ENCODE results near the gene NR2F1.

NR2F1 gene

DNA sequence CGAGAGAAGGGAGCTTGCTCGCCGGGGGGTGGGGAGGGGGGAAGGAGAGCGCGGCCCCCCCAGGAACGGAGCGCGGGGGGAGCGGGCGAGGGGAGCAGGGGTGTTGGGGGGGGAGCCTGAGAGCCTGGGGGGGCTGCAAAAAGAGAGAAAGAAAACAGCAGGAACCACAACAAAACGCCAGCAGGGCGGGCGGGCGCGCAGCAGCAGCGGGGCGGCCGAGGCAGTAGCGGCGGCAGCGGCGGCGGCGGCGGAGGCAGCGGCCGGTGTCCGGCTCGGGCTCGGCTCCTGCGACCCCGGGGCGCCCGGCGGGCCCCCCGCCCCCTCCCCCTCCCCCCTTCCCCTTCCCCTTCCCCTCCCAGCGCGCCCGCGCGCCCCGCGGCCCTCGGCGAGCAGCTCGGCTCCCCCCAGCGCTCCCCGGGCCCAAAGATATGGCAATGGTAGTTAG is 1.6 kb downstream of the NR2F1 start:
- H3K27ac ChIP-seq: no peak overlapping the region
- peak overlapping the region in 1 of 2 experiments; percentile 38 for H3K4me3 ChIP-seq (ENCODE audit: low read depth in 1 of 2, low read length in 1 of 2)
- no peaks in the 10 kb centered on the region for H3K36me3 ChIP-seq
- peaks cover 100% of the 10 kb centered on the region for H3K27me3 ChIP-seq
- no peaks in the 10 kb centered on the region for H3K9me3 ChIP-seq
- TF ChIP-seq, protein P1, sequence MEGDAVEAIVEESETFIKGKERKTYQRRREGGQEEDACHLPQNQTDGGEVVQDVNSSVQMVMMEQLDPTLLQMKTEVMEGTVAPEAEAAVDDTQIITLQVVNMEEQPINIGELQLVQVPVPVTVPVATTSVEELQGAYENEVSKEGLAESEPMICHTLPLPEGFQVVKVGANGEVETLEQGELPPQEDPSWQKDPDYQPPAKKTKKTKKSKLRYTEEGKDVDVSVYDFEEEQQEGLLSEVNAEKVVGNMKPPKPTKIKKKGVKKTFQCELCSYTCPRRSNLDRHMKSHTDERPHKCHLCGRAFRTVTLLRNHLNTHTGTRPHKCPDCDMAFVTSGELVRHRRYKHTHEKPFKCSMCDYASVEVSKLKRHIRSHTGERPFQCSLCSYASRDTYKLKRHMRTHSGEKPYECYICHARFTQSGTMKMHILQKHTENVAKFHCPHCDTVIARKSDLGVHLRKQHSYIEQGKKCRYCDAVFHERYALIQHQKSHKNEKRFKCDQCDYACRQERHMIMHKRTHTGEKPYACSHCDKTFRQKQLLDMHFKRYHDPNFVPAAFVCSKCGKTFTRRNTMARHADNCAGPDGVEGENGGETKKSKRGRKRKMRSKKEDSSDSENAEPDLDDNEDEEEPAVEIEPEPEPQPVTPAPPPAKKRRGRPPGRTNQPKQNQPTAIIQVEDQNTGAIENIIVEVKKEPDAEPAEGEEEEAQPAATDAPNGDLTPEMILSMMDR (IDR thresholded peaks at IDR 0.05): no peak
- H3K4me1 ChIP-seq (ENCODE audit: control insufficient read depth in 1 of 2, insufficient read depth in 1 of 2, low read depth in 1 of 2, low read length in 1 of 2): peaks cover 31 to 46% of the 10 kb centered on the region in 2 experiments

DNA sequence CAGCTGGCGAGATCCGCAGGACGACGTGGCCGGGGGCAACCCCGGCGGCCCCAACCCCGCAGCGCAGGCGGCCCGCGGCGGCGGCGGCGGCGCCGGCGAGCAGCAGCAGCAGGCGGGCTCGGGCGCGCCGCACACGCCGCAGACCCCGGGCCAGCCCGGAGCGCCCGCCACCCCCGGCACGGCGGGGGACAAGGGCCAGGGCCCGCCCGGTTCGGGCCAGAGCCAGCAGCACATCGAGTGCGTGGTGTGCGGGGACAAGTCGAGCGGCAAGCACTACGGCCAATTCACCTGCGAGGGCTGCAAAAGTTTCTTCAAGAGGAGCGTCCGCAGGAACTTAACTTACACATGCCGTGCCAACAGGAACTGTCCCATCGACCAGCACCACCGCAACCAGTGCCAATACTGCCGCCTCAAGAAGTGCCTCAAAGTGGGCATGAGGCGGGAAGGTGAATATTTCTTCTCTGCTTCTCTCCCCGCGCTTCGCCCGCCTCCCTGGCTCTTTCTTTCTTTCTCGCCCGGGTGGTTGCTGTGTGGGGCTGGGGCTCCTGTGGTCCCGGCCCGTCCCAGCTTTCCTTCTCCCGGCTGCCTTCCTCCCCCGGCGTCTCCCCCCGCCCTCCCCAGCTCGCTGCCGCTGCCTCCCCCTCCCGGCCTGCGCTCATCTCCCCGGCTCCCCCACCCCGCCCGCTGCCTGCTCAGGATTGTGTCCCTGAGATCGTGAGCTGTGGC is 2.2 kb downstream of the NR2F1 start:
- Histone ChIP-seq H3K9me3 (no peaks in the 10 kb centered on the region), H3K4me1 (ENCODE audit: control insufficient read depth in 1 of 2, insufficient read depth in 1 of 2, low read depth in 1 of 2, low read length in 1 of 2) (peaks cover 25 to 40% of the 10 kb centered on the region in 2 experiments), H3K27me3 (peaks cover 100% of the 10 kb centered on the region), H3K36me3 (no peaks in the 10 kb centered on the region), H3K4me3 (ENCODE audit: low read depth in 1 of 2, low read length in 1 of 2) (no peak overlapping the region), H3K27ac (no peak overlapping the region)
- TF ChIP-seq, protein P1 (IDR thresholded peaks at IDR 0.05): no peak

DNA sequence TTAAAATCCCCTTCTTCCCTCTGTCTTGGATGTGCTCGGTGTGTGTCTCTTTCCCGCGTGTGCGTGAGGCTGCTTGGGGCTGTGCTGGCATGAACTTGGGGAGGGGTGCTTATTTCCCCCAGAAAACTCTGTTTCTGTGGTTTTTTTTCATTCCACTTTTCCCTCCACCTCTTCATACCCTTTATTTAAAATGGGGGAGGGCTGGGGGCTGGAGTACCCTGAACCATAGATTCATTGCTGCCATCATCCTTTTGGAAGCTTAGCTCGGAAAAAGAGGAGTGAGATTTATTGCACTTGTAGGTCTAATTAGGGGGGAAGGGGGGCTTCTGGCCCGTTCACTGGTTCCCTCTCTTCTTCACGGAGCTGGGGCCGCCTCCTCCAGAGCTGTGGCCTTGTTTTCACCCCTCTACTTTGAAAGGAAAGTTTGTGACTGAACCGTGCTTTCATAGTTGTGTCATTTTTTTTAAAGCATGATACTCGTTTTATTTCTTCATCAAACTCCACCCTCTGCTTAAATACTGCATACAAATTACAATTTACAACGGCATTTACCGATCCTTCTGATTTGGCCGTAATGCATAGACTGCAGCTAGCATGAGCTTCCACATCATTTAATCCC is 2.9 kb downstream of the NR2F1 start:
- Histone ChIP-seq H3K4me3 (ENCODE audit: low read depth in 1 of 2, low read length in 1 of 2) (no peak overlapping the region), H3K36me3 (no peaks in the 10 kb centered on the region), H3K27me3 (peaks cover 100% of the 10 kb centered on the region), H3K27ac (no peak overlapping the region), H3K4me1 (ENCODE audit: control insufficient read depth in 1 of 2, insufficient read depth in 1 of 2, low read depth in 1 of 2, low read length in 1 of 2) (peaks cover 18 to 34% of the 10 kb centered on the region in 2 experiments), H3K9me3 (no peaks in the 10 kb centered on the region)
- TF ChIP-seq, protein P1 (IDR thresholded peaks at IDR 0.05): no peak

DNA sequence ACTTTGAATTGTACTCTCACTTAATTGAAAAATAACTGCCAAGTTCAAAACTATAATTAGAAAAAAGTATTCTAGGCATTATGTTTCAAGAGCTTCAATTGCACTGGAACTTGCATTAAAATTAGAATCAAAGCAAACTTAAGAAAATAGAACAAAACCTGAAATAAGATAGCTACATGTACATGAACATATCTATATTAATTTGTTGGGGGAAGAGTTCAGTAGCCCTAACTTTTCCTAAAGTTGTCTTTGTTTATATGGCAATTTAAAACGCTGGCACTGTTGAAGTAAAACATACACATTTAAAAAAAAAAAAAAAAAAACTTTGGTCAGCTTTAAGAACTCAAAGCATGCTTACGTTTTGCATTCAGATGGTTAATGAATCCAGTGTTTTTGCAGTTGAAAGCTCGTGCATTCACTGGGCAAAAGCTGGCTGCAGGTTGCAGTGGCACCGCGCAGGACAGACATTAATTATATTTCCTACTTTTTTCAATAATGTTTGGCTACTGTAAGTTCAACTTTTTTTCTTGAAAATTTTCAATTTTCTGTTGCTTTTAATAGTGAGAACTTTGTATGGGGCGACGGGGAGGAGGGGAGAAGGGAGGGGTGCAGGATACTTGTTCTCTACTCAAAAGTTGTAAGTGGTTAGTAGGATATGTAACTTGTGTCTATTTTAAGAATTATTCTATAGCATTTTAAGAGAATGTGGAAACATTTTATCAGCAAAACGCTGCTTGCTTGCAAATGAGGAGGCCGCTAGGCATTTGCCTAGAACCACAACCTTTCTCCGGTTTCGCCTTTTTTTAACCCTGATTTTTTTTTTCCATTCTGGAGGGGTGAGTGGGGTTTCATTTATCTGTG is 3.9 kb downstream of the NR2F1 start:
- Histone ChIP-seq H3K36me3 (no peaks in the 10 kb centered on the region), H3K27me3 (peaks cover 100% of the 10 kb centered on the region), H3K4me1 (ENCODE audit: control insufficient read depth in 1 of 2, insufficient read depth in 1 of 2, low read depth in 1 of 2, low read length in 1 of 2) (peaks cover 12 to 28% of the 10 kb centered on the region in 2 experiments), H3K4me3 (ENCODE audit: low read depth in 1 of 2, low read length in 1 of 2) (no peak overlapping the region), H3K9me3 (no peaks in the 10 kb centered on the region), H3K27ac (no peak overlapping the region)
- TF ChIP-seq, protein P1 (IDR thresholded peaks at IDR 0.05): no peak

DNA sequence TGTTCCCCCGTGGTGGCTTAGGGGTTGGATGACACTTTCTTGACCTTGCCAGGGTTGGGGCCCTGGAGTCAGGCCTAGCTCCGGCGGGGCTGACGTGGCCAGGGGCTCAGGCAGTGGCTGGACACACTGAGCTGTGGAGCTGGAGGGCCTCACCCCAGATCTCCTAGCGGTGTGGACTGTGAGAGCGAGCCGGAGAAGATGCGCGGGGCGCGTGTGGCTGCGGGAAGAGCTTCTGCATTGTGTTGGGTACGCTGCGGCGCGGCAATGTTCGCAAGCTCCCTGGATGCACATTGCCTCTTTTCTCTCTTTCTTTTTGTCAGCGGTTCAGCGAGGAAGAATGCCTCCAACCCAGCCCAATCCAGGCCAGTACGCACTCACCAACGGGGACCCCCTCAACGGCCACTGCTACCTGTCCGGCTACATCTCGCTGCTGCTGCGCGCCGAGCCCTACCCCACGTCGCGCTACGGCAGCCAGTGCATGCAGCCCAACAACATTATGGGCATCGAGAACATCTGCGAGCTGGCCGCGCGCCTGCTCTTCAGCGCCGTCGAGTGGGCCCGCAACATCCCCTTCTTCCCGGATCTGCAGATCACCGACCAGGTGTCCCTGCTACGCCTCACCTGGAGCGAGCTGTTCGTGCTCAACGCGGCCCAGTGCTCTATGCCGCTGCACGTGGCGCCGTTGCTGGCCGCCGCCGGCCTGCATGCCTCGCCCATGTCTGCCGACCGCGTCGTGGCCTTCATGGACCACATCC is 4.8 kb downstream of the NR2F1 start:
- Histone ChIP-seq H3K27ac (no peak overlapping the region), H3K4me1 (ENCODE audit: control insufficient read depth in 1 of 2, insufficient read depth in 1 of 2, low read depth in 1 of 2, low read length in 1 of 2) (peaks cover 11 to 24% of the 10 kb centered on the region in 2 experiments), H3K36me3 (no peaks in the 10 kb centered on the region), H3K27me3 (peaks cover 100% of the 10 kb centered on the region), H3K9me3 (no peaks in the 10 kb centered on the region), H3K4me3 (ENCODE audit: low read depth in 1 of 2, low read length in 1 of 2) (no peak overlapping the region)
- TF ChIP-seq, protein P1 (IDR thresholded peaks at IDR 0.05): no peak

All from neutrophil (primary cell).